ENCODE data around the gene ANXA6. TPM values are rescaled to one million over a fixed set of nuclear protein-coding genes. Genes with fewer than 3 reads are reported as not detected.

ANXA6 gene
- total RNA-seq, 1 experiment from 2014 or later = 98.7 TPM

GRCh38 chr5:151055336-151055735 is 102.2 kb downstream of the ANXA6 start:
- Histone ChIP-seq H3K79me1 (ENCODE audit: insufficient read depth, low read depth, low read length, poor library complexity, severe bottlenecking) (no peaks in the 10 kb centered on the region), H4K8ac (replicated peaks; ENCODE audit: insufficient read length, low read depth, low read length) (no peak overlapping the region), H2BK15ac (ENCODE audit: low read depth, low read length) (no peak overlapping the region), H3K4me1 (ENCODE audit: insufficient read depth, low read length) (no peaks in the 10 kb centered on the region), H2AK5ac (ENCODE audit: insufficient read length, low read length) (no peak overlapping the region), H2BK12ac (ENCODE audit: insufficient read length, low read depth, low read length) (no peak overlapping the region), H3K18ac (ENCODE audit: insufficient read length, low read depth, low read length) (no peak overlapping the region), H2BK20ac (ENCODE audit: low read depth, low read length, poor library complexity, severe bottlenecking) (no peak overlapping the region), H3K79me2 (ENCODE audit: insufficient read depth, low read length) (no peaks in the 10 kb centered on the region), H3K27ac (ENCODE audit: insufficient read length, low read depth, low read length) (no peak overlapping the region), H3K27me3 (ENCODE audit: insufficient read depth, low read length) (no peaks in the 10 kb centered on the region), H4K20me1 (ENCODE audit: control insufficient read depth, insufficient read depth, insufficient read length) (no peaks in the 10 kb centered on the region), H3T11ph (ENCODE audit: low read length) (no peak overlapping the region), H2BK5ac (ENCODE audit: insufficient read length, low read length) (no peak overlapping the region), H3K9ac (ENCODE audit: extremely low read depth, insufficient read length, low read length) (no peak overlapping the region), H3K4me2 (ENCODE audit: insufficient read depth, insufficient read length, low read length) (no peak overlapping the region), H3K4ac (ENCODE audit: low read depth, low read length) (no peak overlapping the region), H4K91ac (ENCODE audit: insufficient read length, low read depth, low read length) (no peak overlapping the region), H2BK120ac (ENCODE audit: low read depth, low read length, poor library complexity, severe bottlenecking) (no peak overlapping the region), H3K14ac (ENCODE audit: insufficient read depth, low read length) (no peak overlapping the region), H2AFZ (ENCODE audit: low read length) (no peak overlapping the region), H3K56ac (ENCODE audit: insufficient read length, low read depth, low read length) (no peak overlapping the region), H4K5ac (ENCODE audit: insufficient read length, low read depth, low read length) (no peak overlapping the region), H3K23ac (ENCODE audit: insufficient read length, low read depth, low read length) (no peak overlapping the region), H3K9me3 (ENCODE audit: control insufficient read depth, low read depth, low read length) (no peaks in the 10 kb centered on the region), H3K23me2 (ENCODE audit: insufficient read length, low read depth, low read length, poor library complexity, severe bottlenecking) (no peaks in the 10 kb centered on the region)
- no peak for DNase-seq
- Mint-ChIP-seq H3K4me1 (peaks cover 0 to 5% of the 10 kb centered on the region in 2 experiments; a peak in 1 of 4 replicates), H3K27ac (peak overlapping the region in 1 of 3 experiments; percentile 64; a peak in 1 of 7 replicates), H3K27me3 (ENCODE audit: low read depth) (no peaks in the 10 kb centered on the region), H3K9me3 (no peaks in the 10 kb centered on the region), H3K4me3 (no peak overlapping the region), H3K36me3 (ENCODE audit: insufficient read depth in 1 of 3, low read depth in 3 of 3) (peaks cover 1 to 19% (median 9%) of the 10 kb centered on the region in 3 experiments; a peak in 4 of 7 replicates)
- TF ChIP-seq CTCF (conservative IDR thresholded peaks at IDR 0.05) = no peak
- no CpG with 5 or more reads among the region's 6 CpGs for WGBS (ENCODE audit: extremely low coverage, insufficient read length, low lambda C conversion rate)
